Measurements from ENCODE around the gene VASN.

VASN gene

DNA sequence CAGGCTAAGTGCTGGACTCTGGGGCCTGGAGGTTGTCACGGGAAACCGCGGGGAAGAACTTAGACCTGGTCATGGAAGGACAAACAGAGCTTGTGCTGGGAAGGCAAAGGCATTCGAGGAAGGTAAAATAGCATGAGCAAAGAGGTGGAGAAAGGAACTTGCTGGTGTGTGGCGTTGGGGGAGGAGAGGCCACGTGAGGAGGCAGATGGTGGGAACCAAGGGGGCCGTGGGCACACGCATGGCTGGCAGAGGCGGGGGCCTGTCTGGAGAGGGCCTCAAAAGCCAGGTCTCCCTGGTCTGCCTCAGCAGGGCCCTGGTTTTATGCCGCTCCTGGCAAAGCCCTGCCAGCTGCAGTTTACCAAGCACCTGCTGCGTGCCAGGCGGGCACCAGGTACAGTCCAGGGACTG, 29.4 kb downstream of the VASN start:
- DNase-seq (ENCODE audit: extremely low read depth in 1 of 2, low read depth in 1 of 2) = no peak

DNA sequence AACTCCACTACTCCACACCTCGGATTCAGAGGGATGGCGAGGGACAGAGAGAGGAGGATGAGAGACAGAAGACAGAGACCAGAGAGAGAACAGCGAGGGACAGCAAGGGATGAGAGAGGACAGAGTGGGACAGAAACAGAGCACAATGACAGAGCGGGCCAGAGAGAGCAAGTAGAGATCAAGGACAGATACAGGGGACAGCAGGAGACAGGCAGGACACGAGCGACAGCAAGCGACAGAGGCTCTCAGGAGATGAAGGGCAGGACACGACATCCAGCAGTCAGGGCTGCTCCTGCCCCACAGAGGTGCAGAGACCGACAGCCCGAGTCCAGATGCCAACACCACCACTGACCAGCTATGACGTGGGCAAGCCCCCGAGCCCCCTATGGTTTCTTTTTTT, 29.9 kb downstream of the VASN start:
- no peak for DNase-seq (ENCODE audit: extremely low read depth in 1 of 2, low read depth in 1 of 2)

DNA sequence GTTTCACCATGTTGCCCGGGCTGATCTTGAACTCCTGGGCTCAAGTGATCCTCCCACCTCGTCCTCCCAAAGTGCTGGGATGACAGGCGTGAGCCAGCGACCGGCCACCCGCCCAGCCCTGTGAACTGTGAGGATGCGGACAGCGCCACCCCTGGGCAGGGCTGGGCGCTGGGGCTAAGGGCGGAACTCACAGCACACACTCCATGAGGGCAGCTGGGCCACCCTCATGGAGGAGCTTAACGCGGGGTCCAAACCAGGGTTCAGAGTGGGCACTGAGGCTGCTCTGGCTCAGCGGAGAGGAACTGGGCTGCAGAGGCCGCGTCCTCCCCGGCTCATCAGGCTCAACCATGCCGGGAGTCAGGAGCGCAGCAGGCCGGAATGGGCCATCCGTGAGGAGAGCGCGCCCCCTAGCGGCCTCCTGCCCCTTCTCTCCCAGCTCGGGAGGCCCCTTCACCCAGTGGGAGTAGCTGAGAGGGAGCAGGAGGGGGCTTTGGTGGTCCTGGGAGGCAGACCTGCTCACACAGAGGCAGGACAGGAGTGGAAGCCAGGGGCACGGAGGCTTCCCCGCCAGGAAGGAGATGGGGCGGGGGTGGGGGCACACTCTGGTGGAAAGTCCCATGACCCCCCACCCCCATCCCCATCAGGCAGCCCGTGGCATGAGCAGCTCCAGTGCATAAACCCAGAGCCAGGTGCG, 30.9 kb downstream of the VASN start:
- peak; percentile 24 to 54 for DNase-seq (ENCODE audit: extremely low read depth in 1 of 2, low read depth in 1 of 2)

DNA sequence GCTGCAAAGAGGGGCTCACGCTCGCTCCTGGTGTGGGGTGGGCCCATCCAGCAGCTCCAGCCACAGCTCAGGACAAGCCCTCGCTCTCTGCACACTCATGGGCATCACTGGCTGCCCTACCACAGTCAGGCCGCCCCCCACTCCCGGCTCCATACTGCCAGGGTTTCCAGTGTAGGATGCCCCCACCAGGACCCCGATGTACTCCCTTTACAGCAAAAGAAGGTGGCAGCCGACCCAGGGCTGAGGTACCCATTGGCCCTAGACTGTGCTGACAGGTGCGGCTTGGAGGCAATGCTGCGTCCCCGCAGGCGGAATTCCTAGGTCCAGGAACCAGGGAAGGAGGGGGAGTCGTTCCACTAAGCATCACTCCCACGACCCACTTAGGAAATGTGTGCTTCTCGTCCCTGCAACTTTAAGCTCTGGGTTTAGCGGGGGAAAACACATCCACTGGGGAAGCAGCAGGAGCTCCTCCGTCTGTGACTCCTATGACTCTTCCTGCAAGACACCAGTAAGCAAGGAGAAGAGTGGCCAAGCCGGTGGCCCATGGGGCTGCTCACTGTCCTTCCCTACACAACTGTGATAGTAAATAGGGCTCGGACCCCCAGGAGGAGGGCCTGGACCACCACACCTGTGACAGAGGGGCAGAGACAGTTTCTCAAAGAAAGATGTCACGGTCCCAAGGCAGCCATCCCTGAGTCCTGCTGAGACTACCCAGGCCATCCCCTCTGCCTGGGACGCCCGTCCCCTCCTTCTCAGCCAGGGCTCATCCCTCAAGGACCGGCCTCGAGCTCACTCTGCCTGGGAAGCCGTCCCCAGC, 31.7 kb downstream of the VASN start:
- no peak for DNase-seq (ENCODE audit: extremely low read depth in 1 of 2, low read depth in 1 of 2)

DNA sequence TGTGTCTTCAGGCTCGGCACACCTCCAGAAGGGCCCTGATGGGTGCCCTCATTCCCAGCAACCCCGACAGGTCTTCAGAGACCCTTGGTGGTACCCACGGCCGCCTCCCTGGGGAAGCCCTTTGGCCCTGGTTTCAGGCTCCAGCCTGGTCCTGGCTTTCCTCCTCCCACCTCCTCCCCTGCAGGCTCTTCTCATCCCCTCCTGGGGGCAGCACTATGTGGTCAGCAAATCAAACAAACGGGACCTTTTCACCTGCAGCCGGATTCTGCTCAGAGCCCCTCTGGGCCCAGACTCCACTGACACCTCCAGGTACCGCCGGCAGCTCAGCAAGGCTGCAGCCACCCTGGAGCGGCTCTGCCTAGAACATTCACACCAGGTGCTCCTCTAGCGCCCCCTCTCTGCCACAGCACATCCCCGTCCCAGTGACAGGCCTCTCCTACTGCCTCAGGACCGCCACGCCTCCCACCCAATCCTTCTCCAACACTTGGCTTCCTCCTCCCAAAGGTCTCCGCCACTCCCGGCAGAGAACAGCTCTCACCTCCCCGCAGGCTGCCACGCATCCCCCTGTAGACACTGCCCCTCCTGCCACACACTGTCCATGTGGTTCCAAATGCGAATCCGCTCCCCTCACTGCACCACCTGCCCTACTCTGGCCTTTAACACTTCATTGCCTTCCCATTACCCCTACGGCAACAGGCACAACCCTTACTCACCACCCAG, 32.8 kb downstream of the VASN start:
- DNase-seq (ENCODE audit: extremely low read depth in 1 of 2, low read depth in 1 of 2) = no peak

DNA sequence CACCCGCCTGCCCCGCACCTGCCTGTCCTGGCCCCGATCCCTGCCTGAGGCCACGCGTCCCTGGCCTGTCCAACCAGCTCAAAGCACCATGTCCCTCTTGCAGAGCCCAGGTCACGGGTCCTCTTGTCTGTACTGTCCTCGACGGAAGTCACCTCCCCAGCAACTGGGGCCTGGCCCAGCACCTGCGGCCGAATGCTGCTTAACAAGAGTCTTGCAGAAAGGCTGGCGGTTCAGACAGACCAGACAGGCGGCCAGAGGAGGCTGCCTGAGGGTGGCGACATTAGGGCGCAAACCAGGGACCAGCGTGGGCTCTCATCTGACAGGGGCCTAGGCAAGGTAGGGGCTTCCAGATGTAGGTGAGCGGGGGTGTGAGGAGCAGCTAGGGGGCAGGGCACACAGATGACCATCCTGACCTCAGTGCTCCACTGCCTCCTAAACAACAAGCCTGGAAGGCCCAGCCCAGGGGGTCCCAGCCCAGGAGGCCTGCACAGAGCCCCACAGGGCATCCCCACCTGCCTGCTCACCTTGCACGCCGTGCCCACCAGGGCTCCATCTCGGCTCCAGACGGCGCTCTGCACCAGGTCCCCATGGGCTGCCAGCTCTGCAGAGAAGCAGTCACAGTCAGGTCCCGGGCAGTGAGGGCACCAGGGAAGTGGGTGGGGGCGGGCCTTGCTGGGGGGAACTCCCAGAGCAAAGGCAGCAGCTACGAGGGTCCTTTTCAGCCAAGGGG, 33.5 kb downstream of the VASN start:
- no peak for DNase-seq (ENCODE audit: extremely low read depth in 1 of 2, low read depth in 1 of 2)

DNA sequence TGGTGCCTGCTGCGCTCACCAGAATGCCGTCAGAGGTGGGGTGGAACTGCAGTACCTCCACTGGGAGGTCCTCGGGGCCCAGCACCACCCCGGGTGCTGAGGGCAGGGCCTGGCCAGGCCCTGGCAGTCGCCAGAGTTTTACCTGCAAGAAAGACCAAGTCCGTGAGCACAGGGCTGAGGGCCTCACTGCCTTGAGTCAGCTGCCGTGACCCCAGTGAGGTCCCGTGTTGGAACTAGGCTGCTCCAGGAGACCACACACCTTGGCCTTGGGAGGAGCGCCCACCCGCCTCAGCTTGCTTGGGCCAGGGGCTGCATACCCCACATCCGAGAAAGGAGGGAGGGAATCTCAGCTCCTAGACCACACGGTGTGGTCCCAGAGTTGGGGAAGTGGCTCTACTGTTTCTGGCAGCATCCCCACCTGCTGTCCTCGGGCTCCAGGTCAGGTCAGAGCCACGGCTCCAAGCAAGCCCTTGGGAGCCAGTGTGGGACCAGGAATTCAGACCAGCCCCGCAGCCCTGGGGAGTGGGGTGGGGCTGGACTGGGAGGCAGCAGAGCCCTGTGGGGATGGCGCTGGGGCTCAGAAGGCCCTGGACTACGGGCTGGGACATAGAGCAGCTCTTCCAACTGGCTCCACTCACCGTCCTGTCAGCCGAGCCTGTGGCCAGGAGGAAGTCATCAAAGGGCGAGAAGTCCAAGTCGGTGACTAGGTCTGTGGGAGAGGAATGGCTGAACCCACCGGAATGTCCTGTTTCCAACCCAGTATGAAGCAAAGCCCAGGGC, 36.1 kb downstream of the VASN start:
- no peak for DNase-seq (ENCODE audit: extremely low read depth in 1 of 2, low read depth in 1 of 2)

DNA sequence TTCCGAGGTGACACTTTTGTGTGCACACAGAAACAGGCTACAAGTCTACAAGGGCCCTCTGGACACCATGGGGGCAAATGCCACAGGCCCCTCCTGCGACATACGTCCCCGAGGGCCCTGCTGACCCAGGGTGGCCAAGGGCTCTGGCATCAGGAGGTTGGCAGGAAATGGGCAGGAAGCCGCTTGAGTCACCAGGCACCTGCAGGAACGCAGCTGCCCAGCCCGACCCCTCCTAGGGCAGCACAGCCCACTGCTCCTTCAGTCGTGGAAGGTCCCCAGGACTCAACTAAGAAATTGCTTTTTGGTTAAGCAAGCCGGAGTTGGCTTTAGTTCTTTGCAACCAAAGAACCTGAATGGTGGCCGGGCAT, 36.7 kb downstream of the VASN start:
- no peak for DNase-seq (ENCODE audit: extremely low read depth in 1 of 2, low read depth in 1 of 2)

DNA sequence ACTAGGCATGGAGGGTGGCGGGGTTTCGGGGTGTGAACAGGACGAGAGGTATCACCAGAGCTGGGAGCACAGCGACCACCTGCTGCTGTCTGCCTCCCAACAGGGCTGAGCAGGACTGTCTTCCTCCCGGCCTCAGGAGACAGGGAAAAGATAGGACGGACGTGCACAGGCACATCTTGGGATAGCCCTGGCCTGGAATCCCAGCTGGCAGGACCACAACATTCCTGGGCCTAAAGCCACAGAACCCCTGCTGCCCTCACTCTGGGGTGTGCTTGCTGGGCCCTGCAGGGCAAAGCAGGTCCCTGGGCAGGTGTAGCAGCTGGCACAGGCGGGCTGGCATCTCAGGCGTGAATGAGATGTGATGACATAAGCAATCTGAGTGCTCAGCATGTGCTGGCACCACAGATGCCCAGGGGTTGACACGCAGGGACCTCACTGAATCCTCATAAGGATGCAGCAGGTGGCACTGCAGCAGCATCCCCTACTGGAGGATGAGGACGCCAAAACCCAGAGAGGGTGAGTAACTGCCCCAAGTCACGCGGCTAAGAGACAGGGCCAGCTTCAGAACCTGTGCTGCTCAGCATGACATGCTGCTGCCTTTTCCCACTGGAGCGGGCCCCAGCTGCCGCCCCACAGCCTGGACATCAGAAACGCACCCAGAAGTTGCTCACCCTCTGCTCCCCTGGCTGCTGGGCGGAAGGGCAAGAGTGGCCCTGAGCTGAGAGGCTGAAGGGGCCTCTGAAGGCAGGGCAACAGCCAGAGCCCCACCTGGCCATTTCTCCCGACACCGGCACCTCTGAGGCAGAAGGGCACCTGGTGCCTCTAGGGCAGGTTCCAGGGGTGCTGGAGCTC, 37.7 kb downstream of the VASN start:
- DNase-seq (ENCODE audit: extremely low read depth in 1 of 2, low read depth in 1 of 2) = no peak

DNA sequence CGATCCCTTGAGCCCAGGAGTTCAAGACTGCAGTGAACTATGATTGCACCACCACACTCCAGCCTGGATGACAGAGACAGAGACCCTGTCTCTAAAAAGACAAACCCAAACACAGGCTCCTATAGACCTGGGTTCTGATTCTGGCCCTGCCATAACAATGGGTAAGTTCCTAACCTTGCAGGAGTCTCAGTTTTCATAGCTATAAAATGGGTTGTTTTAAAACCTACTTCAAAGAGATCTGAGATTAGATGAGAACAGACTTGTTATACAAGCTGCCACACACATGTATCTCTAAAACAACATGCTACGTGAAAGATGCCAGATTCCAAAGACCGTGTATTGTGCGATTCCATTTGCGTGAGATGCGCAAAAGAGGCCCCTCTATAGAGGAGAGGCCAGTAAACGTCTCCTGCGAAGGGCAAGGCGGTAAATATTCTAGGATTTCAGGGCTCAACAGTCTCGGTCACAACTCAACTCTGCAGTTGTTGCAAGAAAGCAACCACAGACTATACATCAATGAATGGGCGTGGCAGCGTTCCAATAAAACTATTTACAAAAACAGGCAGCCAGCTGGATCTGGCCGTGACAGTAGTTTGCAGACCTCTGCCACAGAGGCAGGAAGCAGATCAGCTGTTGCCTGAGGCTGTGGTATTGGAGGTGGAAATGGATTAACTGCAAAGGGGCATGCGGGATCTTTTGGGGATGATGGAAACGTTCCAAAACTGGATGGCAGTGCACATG, 38.9 kb downstream of the VASN start:
- no peak for DNase-seq (ENCODE audit: extremely low read depth in 1 of 2, low read depth in 1 of 2)

DNA sequence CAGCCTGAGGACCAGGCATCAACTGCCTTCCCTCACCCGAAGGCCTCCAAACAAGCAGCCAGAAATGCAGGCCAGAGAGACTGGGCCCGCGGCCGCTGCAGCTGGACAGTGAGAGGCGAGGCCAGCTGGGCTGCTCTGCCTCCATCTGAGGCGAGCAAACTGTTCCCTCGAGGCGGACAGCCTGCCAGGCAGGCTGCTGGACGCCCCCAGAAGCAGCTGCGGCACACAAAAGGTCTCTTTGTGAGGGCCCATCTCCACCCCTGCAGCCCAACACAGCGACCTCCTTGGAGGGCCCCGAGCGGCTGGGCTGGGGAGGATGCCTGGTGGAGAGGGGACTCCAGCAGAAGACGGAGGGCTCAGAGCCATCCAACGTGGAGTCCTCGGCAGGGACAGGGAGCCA, 40.0 kb downstream of the VASN start:
- DNase-seq (ENCODE audit: extremely low read depth in 1 of 2, low read depth in 1 of 2) = no peak

DNA sequence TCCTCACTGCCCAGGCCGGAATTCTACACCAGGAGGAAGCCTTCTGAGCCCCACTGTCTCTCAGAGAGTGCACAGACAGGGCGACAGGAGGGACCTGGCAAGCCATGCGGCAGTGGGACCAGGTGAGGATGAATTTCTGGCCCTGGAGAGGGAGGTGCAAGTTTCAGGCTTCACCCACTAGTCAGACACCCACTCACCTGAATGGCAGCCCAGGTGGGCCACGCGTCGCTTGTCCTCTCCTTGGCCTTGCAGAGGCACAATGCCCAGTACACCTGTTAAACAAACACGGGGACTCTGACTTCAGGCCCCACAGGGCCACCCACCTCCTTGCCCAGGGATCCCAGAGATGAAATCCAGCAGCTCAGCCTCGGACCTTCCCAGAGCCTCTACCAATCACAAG, 40.5 kb downstream of the VASN start:
- no peak for DNase-seq (ENCODE audit: extremely low read depth in 1 of 2, low read depth in 1 of 2)

DNA sequence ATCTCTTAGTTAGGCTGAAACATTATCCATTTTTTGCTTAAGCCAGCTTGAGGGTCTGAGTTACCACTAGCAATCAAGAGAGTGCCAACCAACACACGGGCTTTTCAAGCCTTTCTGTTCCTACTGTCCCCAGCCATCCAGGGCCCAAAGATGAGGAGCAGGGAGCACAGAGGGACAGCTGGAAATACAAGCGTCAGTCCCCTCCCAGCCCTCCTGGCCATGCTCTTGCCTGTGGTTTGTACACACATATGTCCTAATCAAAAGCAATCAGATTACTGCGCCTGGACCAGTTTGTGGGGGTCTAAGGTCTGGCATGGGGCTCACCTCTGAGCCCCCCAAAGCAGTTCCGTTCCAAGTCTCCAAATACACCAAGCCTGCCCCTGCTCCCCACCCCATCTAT, 41.2 kb downstream of the VASN start:
- DNase-seq (ENCODE audit: extremely low read depth in 1 of 2, low read depth in 1 of 2) = no peak

DNA sequence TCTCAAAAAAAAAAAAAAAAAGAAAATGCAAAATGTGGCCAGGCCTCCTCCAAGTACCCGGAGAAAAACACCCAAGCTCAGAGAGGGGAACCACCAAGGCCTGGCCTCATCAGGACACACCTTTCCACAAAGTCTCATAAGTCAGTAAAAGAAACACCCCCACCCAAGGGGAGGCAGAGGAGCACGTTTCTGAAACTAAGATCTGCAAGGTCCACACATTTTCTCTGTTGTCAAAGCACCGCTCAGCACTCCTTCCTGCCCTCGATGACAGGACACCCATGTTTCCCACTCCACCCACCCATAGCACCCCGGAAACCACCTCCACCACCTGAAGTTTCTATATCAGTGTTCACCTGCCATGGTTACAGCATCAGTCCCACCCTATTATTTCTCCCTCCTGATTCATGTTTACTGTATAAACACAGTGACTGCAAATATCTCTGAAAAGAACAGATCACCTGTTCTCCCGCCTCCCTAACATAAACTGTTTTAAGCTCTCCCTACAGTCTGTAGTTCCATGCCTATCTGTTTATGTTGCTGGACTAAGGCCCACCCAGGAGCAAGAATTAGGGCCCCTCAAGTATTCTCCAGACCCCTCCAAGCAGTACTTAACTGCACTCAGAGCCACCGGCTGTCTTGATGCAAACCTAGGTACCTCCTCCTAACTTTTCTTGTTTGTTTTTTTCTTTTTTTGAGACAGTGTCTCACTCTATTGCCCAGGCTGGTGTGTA, 42.7 kb downstream of the VASN start:
- peak; percentile 46 to 54 for DNase-seq (ENCODE audit: extremely low read depth in 1 of 2, low read depth in 1 of 2)

DNA sequence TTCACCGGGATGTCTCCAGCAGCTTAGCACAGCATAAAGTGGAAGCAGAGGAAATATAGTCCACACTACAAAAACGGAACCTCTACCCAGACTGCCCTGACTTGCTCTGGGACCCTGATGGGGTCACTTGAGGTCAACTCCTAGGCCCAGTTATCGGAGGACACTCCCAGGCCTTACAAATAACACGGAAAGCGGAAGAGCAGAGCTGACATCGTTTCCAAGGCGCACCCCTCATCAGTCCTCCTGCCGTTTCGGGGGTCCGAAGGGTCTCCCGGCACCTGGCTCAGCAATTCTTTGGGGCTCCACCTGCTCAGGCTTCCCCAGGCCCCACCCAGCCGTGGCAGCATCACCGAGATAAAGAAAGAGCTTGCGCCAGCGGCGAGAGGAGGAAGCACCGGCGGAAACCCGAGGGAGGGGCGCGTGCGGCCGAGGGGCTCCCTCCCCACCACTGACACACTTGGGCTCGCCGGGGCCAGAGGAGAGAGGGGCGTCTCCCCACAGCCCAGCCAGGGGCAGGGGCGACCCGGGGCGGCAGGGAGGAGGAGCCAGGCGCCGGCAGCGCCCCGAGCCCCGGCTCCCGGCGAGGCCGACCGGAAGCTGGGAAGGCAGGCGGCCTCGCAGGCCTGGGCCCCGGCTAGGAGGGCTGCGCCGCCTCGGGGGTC, 44.0 kb downstream of the VASN start:
- DNase-seq (ENCODE audit: extremely low read depth in 1 of 2, low read depth in 1 of 2) = peak in 1 of 2 donors; percentile 45

DNA sequence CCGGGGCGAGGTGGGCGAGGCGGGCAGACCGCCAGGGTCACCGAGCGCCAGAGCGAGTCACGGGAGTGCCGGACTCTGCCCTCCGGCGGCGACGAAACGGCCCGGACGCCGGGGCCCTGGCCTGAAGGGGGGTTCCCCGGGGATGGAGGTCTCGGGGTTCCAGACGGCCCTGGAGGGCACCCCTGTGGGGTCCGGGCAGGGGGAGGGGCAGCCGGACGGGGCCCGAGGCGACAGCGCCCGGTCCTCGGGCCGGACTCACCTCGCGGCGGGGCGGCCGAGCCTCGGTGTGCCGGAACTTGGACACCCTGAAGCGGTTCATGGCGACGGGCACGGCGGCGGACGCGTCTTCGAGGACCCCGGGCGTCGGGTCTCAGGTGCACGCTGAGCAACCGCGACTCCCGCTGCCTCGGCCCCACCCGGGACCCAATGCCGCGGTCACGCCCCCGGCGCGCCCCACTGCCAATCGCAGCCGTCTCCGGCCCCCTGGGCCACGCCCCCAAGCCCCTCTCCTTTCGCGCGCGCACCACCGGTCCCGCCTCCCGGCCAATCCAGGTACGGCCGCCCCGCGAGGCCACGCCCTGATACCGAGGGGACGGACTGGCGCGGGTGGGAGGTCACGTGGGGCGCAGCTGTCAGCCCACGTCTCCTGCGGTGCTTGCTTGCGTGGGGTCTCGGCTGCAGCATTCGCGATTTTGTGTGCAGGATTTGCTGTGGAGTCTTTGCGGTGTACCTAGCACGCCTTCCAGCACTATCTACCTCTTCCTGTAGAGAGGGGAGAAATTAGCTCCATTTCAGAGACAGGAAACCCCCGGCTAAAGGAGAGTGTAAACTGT, 44.8 kb downstream of the VASN start, which contains the start of gene CORO7:
Gene CORO7, minus strand, starts transcription at position 397 of the 833 bp plus-strand sequence. Its CDS starts 78 bp downstream, at position 319.
- DNase-seq (ENCODE audit: extremely low read depth in 1 of 2, low read depth in 1 of 2) = peak; percentile 98 to 99

Data from activated CD8-positive, alpha-beta memory T cell treated with anti-CD3 and anti-CD28 coated beads for 1 hour (primary cell).